Raji (cell line): ENCODE results near the gene ANO7.

Source experiments
- POLR2A ChIP-seq: IDR thresholded peaks from 2 replicates; pipeline ENCODE4 v1.6.1; 2011; ENCODE audit warnings: low read depth, low read length, control low read depth; ENCODE audit not compliant: insufficient read depth

The ANO7 gene

GRCh38 chr2:241237047-241237446 is 48.6 kb downstream of the ANO7 start:
- TF ChIP-seq POLR2A: no peak

- TF ChIP-seq POLR2A: no peak
Observed at GRCh38 chr2:241237949-241238371, 49.5 kb downstream of the ANO7 start.

GRCh38 chr2:241238693-241239198 is 50.3 kb downstream of the ANO7 start:
- TF ChIP-seq POLR2A: no peak

GRCh38 chr2:241239552-241240202 is 51.2 kb downstream of the ANO7 start:
- no peak for TF ChIP-seq POLR2A

GRCh38 chr2:241240320-241241004 is 52.0 kb downstream of the ANO7 start:
- TF ChIP-seq POLR2A: no peak

GRCh38 chr2:241241669-241242068 is 53.2 kb downstream of the ANO7 start:
- TF ChIP-seq POLR2A: no peak

- no peak for TF ChIP-seq POLR2A
Observed at GRCh38 chr2:241242306-241242705, 53.8 kb downstream of the ANO7 start.

- TF ChIP-seq POLR2A: no peak
Observed at GRCh38 chr2:241244368-241244767, 55.9 kb downstream of the ANO7 start.

- no peak for TF ChIP-seq POLR2A
Observed at GRCh38 chr2:241248289-241248688, 59.8 kb downstream of the ANO7 start.

- no peak for TF ChIP-seq POLR2A
Observed at GRCh38 chr2:241248897-241249296, 60.4 kb downstream of the ANO7 start.

GRCh38 chr2:241249654-241250053 is 61.2 kb downstream of the ANO7 start:
- TF ChIP-seq POLR2A: no peak

GRCh38 chr2:241252778-241253475 is 64.5 kb downstream of the ANO7 start:
- no peak for TF ChIP-seq POLR2A

- no peak for TF ChIP-seq POLR2A
Observed at GRCh38 chr2:241254904-241255351, 66.5 kb downstream of the ANO7 start.

GRCh38 chr2:241255542-241256167 is 67.2 kb downstream of the ANO7 start:
- no peak for TF ChIP-seq POLR2A

GRCh38 chr2:241256168-241256545 is 67.7 kb downstream of the ANO7 start:
- no peak for TF ChIP-seq POLR2A
